ENCODE results near the gene PIN4.
"Not testable (repeated sequence)": the region's sequence is repeated elsewhere in the genome, so short reads cannot be mapped to it uniquely, and the experiment has no call there.

Gene PIN4

GRCh38 chrX:72202792-72203401, 21.3 kb downstream of the PIN4 start:
- DNase-seq = no peak

- DNase-seq = no peak
These were observed 21.9 kb downstream of the PIN4 start for GRCh38 chrX:72203421-72203820.

GRCh38 chrX:72205706-72206105, 24.1 kb downstream of the PIN4 start:
- no peak for DNase-seq

- DNase-seq = no peak
These were observed 25.8 kb downstream of the PIN4 start for GRCh38 chrX:72207366-72207765.

GRCh38 chrX:72208126-72208800, 26.7 kb downstream of the PIN4 start:
- DNase-seq = no peak

- no peak for DNase-seq
These were observed 35.4 kb downstream of the PIN4 start for GRCh38 chrX:72216973-72217372.

GRCh38 chrX:72220375-72220774, 38.8 kb downstream of the PIN4 start:
- DNase-seq = not testable (repeated sequence)

GRCh38 chrX:72230290-72230689, 48.7 kb downstream of the PIN4 start:
- DNase-seq = no peak

GRCh38 chrX:72236841-72237240, 55.3 kb downstream of the PIN4 start:
- DNase-seq = no peak

GRCh38 chrX:72238183-72238582, 56.6 kb downstream of the PIN4 start:
- no peak for DNase-seq

GRCh38 chrX:72238721-72239475, 57.3 kb downstream of the PIN4 start, which contains the start of gene ERCC6L:
TSS of gene ERCC6L (minus strand) at chrX:72239027. CDS start at chrX:72238911, 116 bp downstream.
- no peak for DNase-seq

- DNase-seq = no peak
These were observed 59.4 kb downstream of the PIN4 start for GRCh38 chrX:72240976-72241375.

GRCh38 chrX:72243472-72243871, 61.9 kb downstream of the PIN4 start:
- no peak for DNase-seq

GRCh38 chrX:72245461-72246089, 64.0 kb downstream of the PIN4 start:
- DNase-seq = no peak

GRCh38 chrX:72247206-72247942, 65.8 kb downstream of the PIN4 start:
- DNase-seq = no peak

Data from NCI-H1417 treated with DMSO at 0.1 percent for 48 hours (cell line).